Kidney (tissue), 14 donors: ENCODE data around the gene PRUNE2. TPM values are rescaled to one million over a fixed set of nuclear protein-coding genes. Genes with fewer than 3 reads are reported as not detected.
A peak's percentile ranks its signal among the peaks of the same experiment; 100 is the strongest.

Experiments used
- DNase-seq, 5 donors: peaks; one replicate each; pipeline ENCODE4 v3.0.0-alpha.2; 2013 to 2020
- FAIRE-seq: peaks from 2 replicates; lab custom pipeline; 2012; peaks lifted over from hg19 to GRCh38; lab: Jason Lieb, UNC
- H3K27ac ChIP-seq, 2 donors: one replicate each; pipeline ENCODE4 v1.7.0; 2013; ENCODE audit warnings: low read depth in 2 of 2, low read length in 2 of 2, inconsistent platforms in 1 of 2
- H3K27me3 ChIP-seq: one replicate; pipeline ENCODE4 v1.7.1; 2013; ENCODE audit warnings: low read length, inconsistent platforms; ENCODE audit not compliant: control insufficient read depth, insufficient read depth
- H3K36me3 ChIP-seq, 3 donors: one replicate each; pipeline versions ENCODE4 v1.7.0 to v1.7.1; 2013; ENCODE audit warnings: low read length in 3 of 3, control low read depth in 1 of 3, inconsistent platforms in 1 of 3; ENCODE audit not compliant: insufficient read depth in 3 of 3, control insufficient read depth in 2 of 3
- H3K4me1 ChIP-seq, 3 donors: one replicate each; pipeline versions ENCODE4 v1.7.0 to v1.7.1; 2013; ENCODE audit warnings: low read length in 3 of 3, inconsistent platforms in 1 of 3, low read depth in 1 of 3; ENCODE audit not compliant: control insufficient read depth in 2 of 3, insufficient read depth in 2 of 3
- H3K4me3 ChIP-seq, 3 donors: one replicate each; pipeline versions ENCODE4 v1.7.0 to v1.8.1; 2013; ENCODE audit warnings: low read length in 3 of 3, control low read depth in 1 of 3, inconsistent platforms in 1 of 3
- H3K9ac ChIP-seq, 3 donors: one replicate each; pipeline versions ENCODE4 v1.7.0 to v1.7.1; 2013; ENCODE audit warnings: low read length in 3 of 3, control low read depth in 1 of 3, inconsistent platforms in 1 of 3
- H3K9me3 ChIP-seq, 3 donors: one replicate each; pipeline versions ENCODE4 v1.7.0 to v1.7.1; 2013; ENCODE audit warnings: low read length in 3 of 3, control low read depth in 1 of 3, inconsistent platforms in 1 of 3; ENCODE audit not compliant: control insufficient read depth in 2 of 3, insufficient read depth in 1 of 3
- CTCF ChIP-seq: IDR thresholded peaks from 3 replicates; pipeline ENCODE4 v1.5.1; 2012; ENCODE audit warnings: mild to moderate bottlenecking, moderate library complexity, borderline replicate concordance; ENCODE audit not compliant: insufficient read depth; ENCODE audit errors: extremely low read depth
- intact Hi-C: fragments of 100-400 bp; cut with DNase I; formaldehyde crosslinking; loops from one replicate; pipeline ENCODE4 v1.11.1; 2022
- polyA plus RNA-seq: library from polyadenylated mRNA; stranded (reverse); fragments of 350-450 nt; fragmentation: Illumina TruSeq; extraction: RNeasy Lipid Tissue Mini Kit (QIAGEN cat#74804); gene quantifications from one replicate; pipeline ENCODE4 v1.2.3, GENCODE V29; 2014; ENCODE audit warnings: low read depth, low replicate concordance; ENCODE audit not compliant: insufficient read depth
- total RNA-seq: library from RNA; stranded (reverse); fragmentation: NEBNext Ultra II Directional; extraction: Animal tissue kit (Norgen Biotek cat#: 25700); gene quantifications from one replicate; pipeline ENCODE4 v1.2.1, GENCODE V29; 2021
- donor health status: control.
- donor health status: control.
- donor health status: control.
- donor health status: control.
- donor health status: control.
- donor health status: DM: yes; HTN: yes; CAD: no.
- donor health status: Normal renal cell carcinoma (clear cell type).

PRUNE2 gene
- total and polyA plus RNA-seq, 2 donors from 2014 or later = 12.6 to 65.1 TPM

GRCh38 chr9:76652894-76653293 is 253.0 kb downstream of the PRUNE2 start:
- no peak for FAIRE-seq
- Histone ChIP-seq H3K9ac (no peak overlapping the region), H3K27ac (no peak overlapping the region), H3K9me3 (no peaks in the 10 kb centered on the region), H3K4me3 (no peak overlapping the region), H3K36me3 (no peaks in the 10 kb centered on the region), H3K27me3 (no peaks in the 10 kb centered on the region), H3K4me1 (peaks cover 0 to 4% (median 0%) of the 10 kb centered on the region in 3 donors)
- no peak for TF ChIP-seq CTCF
- intact Hi-C loops = no loop called here
- DNase-seq = peak in 1 of 5 donors; percentile 25

DNA sequence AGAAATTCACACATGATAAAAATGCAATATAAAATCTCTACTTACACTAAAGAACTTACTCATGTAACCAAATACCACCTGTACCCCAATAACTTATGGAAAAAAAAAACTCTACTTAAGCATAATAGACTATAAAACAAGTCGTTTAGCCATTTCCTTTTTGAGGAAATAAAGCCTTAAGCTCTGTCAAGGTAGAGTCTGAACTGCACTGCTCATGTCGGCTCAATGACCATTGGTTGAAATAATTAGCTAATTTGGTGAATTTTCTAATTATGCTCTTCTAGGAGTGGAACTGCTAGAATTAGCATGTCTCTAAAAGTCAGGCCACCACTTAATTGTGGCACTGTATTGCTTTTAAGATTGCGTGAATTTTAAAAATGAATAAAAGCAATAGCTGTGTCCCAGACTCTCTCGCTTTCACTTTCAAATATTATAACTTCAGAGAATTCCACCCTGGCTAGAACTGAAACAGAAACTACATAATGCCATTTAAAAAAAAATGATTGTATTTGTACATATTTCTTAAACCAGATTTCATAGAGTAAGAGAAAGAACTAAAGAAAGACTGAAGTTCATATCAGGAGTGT is 254.7 kb downstream of the PRUNE2 start:
- peak overlapping the region in 1 of 2 donors; percentile 32 for H3K27ac ChIP-seq
- intact Hi-C loops = no loop called here
- no peaks in the 10 kb centered on the region for H3K9me3 ChIP-seq
- no peaks in the 10 kb centered on the region for H3K36me3 ChIP-seq
- H3K4me1 ChIP-seq = peaks cover 0 to 4% (median 0%) of the 10 kb centered on the region in 3 donors
- no peak for DNase-seq
- no peak for FAIRE-seq
- H3K27me3 ChIP-seq = no peaks in the 10 kb centered on the region
- H3K4me3 ChIP-seq = peak overlapping the region in 2 of 3 donors; percentile 27 to 56
- H3K9ac ChIP-seq = no peak overlapping the region
- TF ChIP-seq CTCF = no peak

DNA sequence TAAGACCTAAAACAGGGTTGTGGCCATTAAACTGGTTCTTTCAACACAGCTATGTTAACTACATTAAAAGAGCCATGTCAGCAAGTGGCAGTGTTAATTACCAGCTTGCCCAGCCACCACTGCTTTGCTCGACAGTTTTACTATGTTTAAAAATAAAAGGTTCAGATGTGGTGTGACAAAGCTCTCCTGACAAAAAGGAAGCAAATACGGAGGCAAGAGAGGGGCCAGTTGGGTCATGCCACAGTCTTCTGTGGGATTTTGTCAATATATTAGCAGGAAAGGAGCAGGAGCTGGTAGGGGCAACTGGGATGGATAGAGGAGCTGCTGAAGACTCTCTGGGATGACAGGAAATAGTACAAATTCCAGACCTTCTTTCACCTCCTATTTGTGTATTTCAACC is 255.2 kb downstream of the PRUNE2 start:
- Histone ChIP-seq H3K9ac (no peak overlapping the region), H3K27me3 (no peaks in the 10 kb centered on the region), H3K27ac (peak overlapping the region in 1 of 2 donors; percentile 24), H3K4me1 (peaks cover 0 to 4% (median 0%) of the 10 kb centered on the region in 3 donors), H3K36me3 (no peaks in the 10 kb centered on the region), H3K9me3 (no peaks in the 10 kb centered on the region), H3K4me3 (peak overlapping the region in 1 of 3 donors; percentile 27)
- DNase-seq (peak in 3 of 5 donors; percentile 18 to 47 (median 43)), FAIRE-seq (no peak)
- no peak for TF ChIP-seq CTCF
- intact Hi-C loops = no loop called here

DNA sequence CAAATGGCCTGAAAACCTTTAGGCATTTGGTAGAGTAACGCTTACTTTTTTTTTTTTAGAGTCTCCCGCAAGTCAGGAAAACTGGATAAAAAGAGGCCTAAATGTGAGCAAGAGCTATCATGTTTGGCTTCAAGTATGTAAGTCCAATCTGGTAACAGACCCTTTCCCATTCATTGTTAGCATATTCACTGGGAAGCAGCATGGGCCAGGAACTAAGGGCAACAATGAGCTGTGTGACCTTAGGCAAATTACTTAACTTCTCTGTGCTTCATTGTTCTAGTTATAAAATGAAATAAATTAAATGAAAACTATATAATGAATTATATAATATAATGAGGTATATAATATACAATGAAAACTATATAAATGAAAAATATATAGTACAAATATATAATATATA is 256.0 kb downstream of the PRUNE2 start:
- FAIRE-seq = peak; percentile 96
- intact Hi-C loops = no loop called here
- H3K4me3 ChIP-seq = no peak overlapping the region

More for the DNA sequence above, 256.0 kb downstream of the PRUNE2 start:
- Histone ChIP-seq H3K4me1 (peaks cover 0 to 4% (median 0%) of the 10 kb centered on the region in 3 donors), H3K27ac (no peak overlapping the region), H3K36me3 (no peaks in the 10 kb centered on the region), H3K9ac (no peak overlapping the region), H3K27me3 (no peaks in the 10 kb centered on the region), H3K9me3 (no peaks in the 10 kb centered on the region)
- no peak for TF ChIP-seq CTCF
- DNase-seq = no peak
